CD4-positive, alpha-beta T cell (primary cell): Measurements from ENCODE around the gene ERMAP. TPM values are rescaled to one million over a fixed set of nuclear protein-coding genes. Genes with fewer than 3 reads are reported as not detected.

Experiments
- ATAC-seq: fragments of 200-7000 bp; cut with Tn5 transposase; one replicate; pipeline ENCODE4 v1.10.0; 2022; ENCODE audit warnings: mild to moderate bottlenecking; ENCODE audit not compliant: poor library complexity
- CTCF ChIA-PET: fragments of 350-600 bp; sonication (Branson Sonifier 250); formaldehyde crosslinking; loops from one replicate; lab custom pipeline; 2021; ENCODE audit warnings: antibody characterized with exemption, inconsistent platforms; lab: Charles Lee
- POLR2A ChIA-PET: fragments of 350-600 bp; sonication (Branson Sonifier 250); formaldehyde crosslinking; loops from one replicate; lab custom pipeline; 2021; ENCODE audit warnings: antibody characterized with exemption, inconsistent platforms; lab: Charles Lee
- DNase-seq, 14 experiments: peaks; one replicate each; pipeline ENCODE4 v3.0.0-alpha.2; 2013 to 2020; ENCODE audit warnings: mixed read lengths in 2 of 14
- H3K27ac ChIP-seq, 2 donors: one replicate each; pipeline versions ENCODE4 v1.5.1 to v1.7.0; 2013; ENCODE audit warnings: low read length in 2 of 2, low read depth in 1 of 2, mild to moderate bottlenecking in 1 of 2
- H3K27me3 ChIP-seq, 2 experiments: 1 replicate in 1 of 2; 2 replicates in 1 of 2; pipeline versions ENCODE4 v1.6.1 to v1.7.0; 2013; ENCODE audit warnings: low read length in 2 of 2, control low read depth in 1 of 2, mild to moderate bottlenecking in 1 of 2, moderate library complexity in 1 of 2; ENCODE audit not compliant: insufficient read depth in 2 of 2, control insufficient read depth in 1 of 2
- H3K36me3 ChIP-seq: one replicate; pipeline ENCODE4 v1.6.1; 2013; ENCODE audit warnings: low read length, control low read depth; ENCODE audit not compliant: insufficient read depth
- H3K4me1 ChIP-seq: one replicate; pipeline ENCODE4 v1.6.1; 2013; ENCODE audit warnings: low read length, control low read depth; ENCODE audit not compliant: insufficient read depth
- H3K4me3 ChIP-seq: one replicate; pipeline ENCODE4 v1.5.1; 2013; ENCODE audit warnings: mild to moderate bottlenecking, low read length, moderate library complexity
- H3K9me3 ChIP-seq, 2 experiments: 1 replicate in 1 of 2; 2 replicates in 1 of 2; pipeline versions ENCODE4 v1.6.1 to v1.7.0; 2013; ENCODE audit warnings: low read length in 2 of 2, mild to moderate bottlenecking in 2 of 2, control low read depth in 1 of 2, moderate library complexity in 1 of 2; ENCODE audit not compliant: control insufficient read depth in 1 of 2, insufficient read depth in 1 of 2
- H3K27ac Mint-ChIP-seq: one replicate; pipeline ENCODE4 v1.8.0; 2020; ENCODE audit warnings: mixed read lengths
- H3K27me3 Mint-ChIP-seq: one replicate; pipeline ENCODE4 v1.8.0; 2021; ENCODE audit warnings: mixed read lengths
- H3K36me3 Mint-ChIP-seq: one replicate; pipeline ENCODE4 v1.8.0; 2021; ENCODE audit warnings: low read depth, mixed read lengths
- H3K4me1 Mint-ChIP-seq: one replicate; pipeline ENCODE4 v1.8.0; 2021; ENCODE audit warnings: low read depth, mixed read lengths
- H3K4me3 Mint-ChIP-seq: one replicate; pipeline ENCODE4 v1.8.0; 2020; ENCODE audit warnings: mild to moderate bottlenecking, mixed read lengths
- H3K9me3 Mint-ChIP-seq: one replicate; pipeline ENCODE4 v1.8.0; 2020; ENCODE audit warnings: mixed read lengths
- intact Hi-C, 2 experiments: fragments of 100-400 bp; cut with DNase I in 1 of 2; cut with micrococcal nuclease in 1 of 2; formaldehyde crosslinking; loops; one replicate each; pipeline versions ENCODE4 v1.15.1 to v1.9.0; 2023 to 2025; cut with DNase I, micrococcal nuclease
- polyA plus RNA-seq, 2 donors: library from polyadenylated mRNA; unstranded; fragments of 120-200 nt; gene quantifications; one replicate each; pipeline ENCODE4 v1.2.1, GENCODE V29; 2013
- total RNA-seq, 174 experiments: library from RNA in 2 of 174; stranded (reverse) in 2 of 174; gene quantifications; one replicate each; pipeline ENCODE4 v1.2.3 and lab custom pipeline; 2021 to 2026
- TF ChIP-seq, protein P1 (sequence below): fragments of 200-600 bp; IDR thresholded peaks from one replicate; pipeline ENCODE4 v1.8.0; 2022; ENCODE audit warnings: antibody characterized with exemption, mild to moderate bottlenecking

ERMAP gene, protein sequence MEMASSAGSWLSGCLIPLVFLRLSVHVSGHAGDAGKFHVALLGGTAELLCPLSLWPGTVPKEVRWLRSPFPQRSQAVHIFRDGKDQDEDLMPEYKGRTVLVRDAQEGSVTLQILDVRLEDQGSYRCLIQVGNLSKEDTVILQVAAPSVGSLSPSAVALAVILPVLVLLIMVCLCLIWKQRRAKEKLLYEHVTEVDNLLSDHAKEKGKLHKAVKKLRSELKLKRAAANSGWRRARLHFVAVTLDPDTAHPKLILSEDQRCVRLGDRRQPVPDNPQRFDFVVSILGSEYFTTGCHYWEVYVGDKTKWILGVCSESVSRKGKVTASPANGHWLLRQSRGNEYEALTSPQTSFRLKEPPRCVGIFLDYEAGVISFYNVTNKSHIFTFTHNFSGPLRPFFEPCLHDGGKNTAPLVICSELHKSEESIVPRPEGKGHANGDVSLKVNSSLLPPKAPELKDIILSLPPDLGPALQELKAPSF
- total RNA-seq (1 to 10 TPM; 4.4 to 5.0 TPM), total RNA-seq (lab: John Stamatoyannopoulos, UW) (2.1 to 23.8 (median 9.6) reads per million in 172 experiments)
- 5.9 TPM for polyA plus RNA-seq (2013, experiment 1 of 2)
- 7.3 TPM for polyA plus RNA-seq (2013, experiment 2 of 2)

- Mint-ChIP-seq H3K4me1 (peaks cover 27% of the 10 kb centered on the region), H3K36me3 (peaks cover 22% of the 10 kb centered on the region), H3K27me3 (no peaks in the 10 kb centered on the region), H3K27ac (peak within 1 kb of the TSS; percentile 89), H3K4me3 (peak within 1 kb of the TSS; percentile 96), H3K9me3 (no peaks in the 10 kb centered on the region)
- CTCF ChIA-PET: interaction anchor here (0.6 to 3.4 kb wide), 6 partner anchors 30 to 257 kb away, joined by 3 to 20 read pairs (median 3); partner anchors contain the start of gene ZNF691
- TF ChIP-seq, protein P1, sequence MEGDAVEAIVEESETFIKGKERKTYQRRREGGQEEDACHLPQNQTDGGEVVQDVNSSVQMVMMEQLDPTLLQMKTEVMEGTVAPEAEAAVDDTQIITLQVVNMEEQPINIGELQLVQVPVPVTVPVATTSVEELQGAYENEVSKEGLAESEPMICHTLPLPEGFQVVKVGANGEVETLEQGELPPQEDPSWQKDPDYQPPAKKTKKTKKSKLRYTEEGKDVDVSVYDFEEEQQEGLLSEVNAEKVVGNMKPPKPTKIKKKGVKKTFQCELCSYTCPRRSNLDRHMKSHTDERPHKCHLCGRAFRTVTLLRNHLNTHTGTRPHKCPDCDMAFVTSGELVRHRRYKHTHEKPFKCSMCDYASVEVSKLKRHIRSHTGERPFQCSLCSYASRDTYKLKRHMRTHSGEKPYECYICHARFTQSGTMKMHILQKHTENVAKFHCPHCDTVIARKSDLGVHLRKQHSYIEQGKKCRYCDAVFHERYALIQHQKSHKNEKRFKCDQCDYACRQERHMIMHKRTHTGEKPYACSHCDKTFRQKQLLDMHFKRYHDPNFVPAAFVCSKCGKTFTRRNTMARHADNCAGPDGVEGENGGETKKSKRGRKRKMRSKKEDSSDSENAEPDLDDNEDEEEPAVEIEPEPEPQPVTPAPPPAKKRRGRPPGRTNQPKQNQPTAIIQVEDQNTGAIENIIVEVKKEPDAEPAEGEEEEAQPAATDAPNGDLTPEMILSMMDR: no peak
- no peaks in the 10 kb centered on the region for H3K27me3 ChIP-seq
- H3K4me1 ChIP-seq: peaks cover 10% of the 10 kb centered on the region
- H3K36me3 ChIP-seq: no peaks in the 10 kb centered on the region
- peak within 1 kb of the TSS; percentile 78 for H3K4me3 ChIP-seq
- ATAC-seq: peak; percentile 88
- H3K9me3 ChIP-seq: no peaks in the 10 kb centered on the region
- peak within 1 kb of the TSS; percentile 77 to 79 for H3K27ac ChIP-seq
- POLR2A ChIA-PET: interaction anchor here (0.9 to 3.3 kb wide), 11 partner anchors 10 to 483 kb away, joined by 3 to 53 read pairs (median 4); partner anchors contain the start of genes C1orf50, P3H1, PPIH and YBX1
- DNase-seq: peak; percentile 86 to 98 (median 94)
- intact Hi-C loops: loop anchor here (1.0 to 10.0 kb wide), 8 partner anchors 29 to 1128 kb away; partner anchors contain the start of genes C1orf50 (in 2 of the 2), P3H1 (in 2 of the 2), ZNF691 (in 2 of the 2) and CFAP57 (in 1 of the 2)
Measured at GRCh38 chr1:42816585-42817439, at the start of gene ERMAP, which contains the start of gene SVBP. TSS of gene ERMAP (plus strand) at chr1:42817122. CDS start at chr1:42830449, 13,327 bp downstream. TSS of gene SVBP (minus strand) at chr1:42817397. CDS start at chr1:42816544, 853 bp downstream.

DNA sequence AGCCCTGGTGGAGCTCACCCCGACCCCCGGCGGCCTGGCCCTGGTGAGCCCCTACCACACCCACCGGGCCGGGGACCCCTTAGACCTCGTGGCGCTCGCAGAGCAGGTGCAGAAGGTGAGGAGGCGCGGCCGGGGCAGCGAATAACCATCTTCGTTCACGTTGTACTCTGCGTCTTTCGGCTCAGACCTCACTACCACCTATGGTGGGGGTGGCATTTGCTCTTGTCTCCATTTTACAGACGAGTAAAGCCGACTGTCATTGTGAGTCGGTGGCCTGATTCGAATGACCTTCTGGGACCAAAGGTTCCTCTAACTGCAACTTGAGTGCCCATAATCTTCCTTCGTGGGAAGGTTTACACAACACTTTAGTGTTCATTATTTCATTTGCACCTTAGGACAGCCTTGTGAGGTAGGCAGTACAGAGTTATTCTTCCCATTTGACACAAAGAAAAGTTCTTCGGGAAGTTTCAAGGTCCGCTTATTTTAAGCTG, 49.4 kb upstream of the ERMAP start:
- H3K27ac Mint-ChIP-seq: no peak overlapping the region
- ChIA-PET POLR2A (interaction anchor here (0.7 to 3.7 kb wide), 34 partner anchors 9 to 733 kb away, joined by 3 to 75 read pairs (median 5); partner anchors contain the start of genes CCDC30, ERMAP, PPCS and PPIH), CTCF (interaction anchor here (0.5 to 2.6 kb wide), 6 partner anchors 64 to 190 kb away, joined by 3 to 10 read pairs (median 3); partner anchors contain the start of genes PPIH and ZNF691)
- DNase-seq: no peak
- H3K27me3 Mint-ChIP-seq: no peaks in the 10 kb centered on the region
- peaks cover 11% of the 10 kb centered on the region for H3K36me3 ChIP-seq
- no peaks in the 10 kb centered on the region for H3K9me3 ChIP-seq
- intact Hi-C loops: loop anchor here (1.0 to 10.0 kb wide), 14 partner anchors 49 to 1905 kb away; partner anchors contain the start of genes CDC20 (in 2 of the 2), ZNF691 (in 2 of the 2), B4GALT2 (in 1 of the 2) and CCDC30 (in 1 of the 2)
- peak overlapping the region; percentile 49 to 78 for H3K27ac ChIP-seq
- H3K27me3 ChIP-seq: no peaks in the 10 kb centered on the region
- ATAC-seq: peak; percentile 14
- H3K4me1 Mint-ChIP-seq: peaks cover 40% of the 10 kb centered on the region
- H3K36me3 Mint-ChIP-seq: peaks cover 24% of the 10 kb centered on the region
- H3K4me3 Mint-ChIP-seq: no peak overlapping the region
- H3K9me3 Mint-ChIP-seq: no peaks in the 10 kb centered on the region
- H3K4me3 ChIP-seq: peak overlapping the region; percentile 86
- TF ChIP-seq, protein P1: no peak
- H3K4me1 ChIP-seq: peaks cover 47% of the 10 kb centered on the region
